A549 treated with CORT108297 at 1 μM for 4 hours (cell line): ENCODE data around the gene ZNF280B. TPM values are rescaled to one million over a fixed set of nuclear protein-coding genes. Genes with fewer than 3 reads are reported as not detected.

ENCODE experiments used
- total RNA-seq: library from RNA; stranded (reverse); fragments of 200-300 nt; extraction: Qiagen RNA extraction; gene quantifications from 5 replicates; pipeline ENCODE4 v1.2.3, GENCODE V29; 2022

ZNF280B gene, protein sequence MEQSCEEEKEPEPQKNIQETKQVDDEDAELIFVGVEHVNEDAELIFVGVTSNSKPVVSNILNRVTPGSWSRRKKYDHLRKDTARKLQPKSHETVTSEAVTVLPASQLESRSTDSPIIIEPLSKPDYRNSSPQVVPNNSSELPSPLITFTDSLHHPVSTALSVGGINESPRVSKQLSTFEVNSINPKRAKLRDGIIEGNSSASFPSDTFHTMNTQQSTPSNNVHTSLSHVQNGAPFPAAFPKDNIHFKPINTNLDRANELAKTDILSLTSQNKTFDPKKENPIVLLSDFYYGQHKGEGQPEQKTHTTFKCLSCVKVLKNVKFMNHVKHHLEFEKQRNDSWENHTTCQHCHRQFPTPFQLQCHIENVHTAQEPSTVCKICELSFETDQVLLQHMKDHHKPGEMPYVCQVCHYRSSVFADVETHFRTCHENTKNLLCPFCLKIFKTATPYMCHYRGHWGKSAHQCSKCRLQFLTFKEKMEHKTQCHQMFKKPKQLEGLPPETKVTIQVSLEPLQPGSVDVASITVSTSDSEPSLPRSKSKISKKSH
- 1.3 to 1.6 TPM (median 1.5 TPM) in 5 replicates for total RNA-seq

DNA sequence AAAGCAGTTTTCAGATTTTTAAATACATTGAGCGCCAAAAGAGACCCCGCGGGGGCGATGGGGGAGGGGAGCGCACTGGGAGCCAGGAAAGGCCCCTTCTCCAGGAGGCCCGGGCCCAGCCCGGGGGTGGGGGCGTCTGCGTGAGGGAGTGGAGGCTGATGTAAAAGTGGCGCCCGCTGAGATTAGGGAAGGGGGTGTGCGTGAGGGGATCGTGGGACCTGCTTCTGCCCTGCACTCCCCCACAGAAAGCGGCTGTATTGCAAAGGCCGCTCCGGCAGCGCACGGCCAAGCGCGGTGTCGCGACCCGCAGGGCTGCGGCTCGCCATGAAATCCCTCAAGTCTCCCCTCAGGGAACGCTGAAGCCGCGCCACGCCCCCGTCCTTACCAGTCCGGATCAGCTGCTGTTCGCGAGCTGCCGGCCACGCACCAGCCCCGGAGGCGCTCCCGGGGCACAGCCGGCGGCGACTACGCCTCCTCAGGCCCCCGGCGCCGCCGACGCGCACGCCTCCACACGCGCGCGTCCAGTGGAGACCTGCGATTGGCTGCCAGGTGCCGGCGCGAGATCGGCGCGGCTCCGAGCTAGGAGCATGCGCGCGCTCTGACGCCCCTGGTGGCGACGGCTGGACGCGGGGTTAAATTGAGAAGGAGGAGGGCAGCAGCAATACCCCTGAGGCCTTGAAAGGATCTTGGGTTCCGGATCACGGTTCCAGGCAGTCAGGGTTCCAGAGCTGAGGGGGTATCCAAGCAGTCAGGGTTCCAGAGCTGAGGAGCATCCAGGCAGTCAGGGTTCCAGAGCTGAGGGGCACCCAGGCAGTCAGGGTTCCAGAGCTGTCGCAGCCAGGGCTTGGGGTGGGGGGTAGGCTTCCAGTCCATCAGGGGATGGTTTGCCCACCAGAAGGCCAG is at the start of gene ZNF280B:
ZNF280B (minus strand) TSS at position 469 of the 903 bp plus-strand sequence. CDS start 19,344 bp downstream, outside the sequence.

DNA sequence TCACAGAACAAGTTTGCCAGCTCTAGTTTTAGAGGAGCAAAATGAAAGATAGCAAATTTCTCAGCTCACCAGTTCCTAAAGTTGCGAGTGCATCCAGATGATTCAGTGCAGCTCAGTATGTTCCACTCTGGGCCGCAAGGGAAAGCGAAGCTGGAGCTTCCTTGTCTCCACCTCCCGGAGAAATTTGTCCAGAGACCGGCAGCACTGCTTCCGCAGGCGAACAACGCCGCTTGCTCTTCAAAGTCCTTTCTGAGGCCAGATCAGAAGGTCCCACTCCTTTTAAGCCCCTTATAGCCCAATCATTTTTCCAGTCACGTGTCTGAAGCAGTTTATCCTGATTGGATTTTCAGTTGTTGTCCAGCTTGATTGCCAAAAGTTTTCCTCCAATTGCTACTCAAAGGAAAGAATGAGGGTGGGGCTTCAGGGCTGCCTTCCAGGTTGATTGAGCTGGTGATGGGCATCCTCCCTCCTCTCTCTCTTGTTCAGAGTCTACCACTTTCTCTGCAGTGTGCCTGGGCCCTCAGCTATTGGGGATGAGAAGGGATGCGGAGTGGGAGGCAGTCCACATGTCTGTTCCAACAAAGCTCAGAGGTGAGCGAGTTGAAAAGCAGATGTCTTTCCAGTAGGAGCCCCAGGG is 11.6 kb upstream of the ZNF280B start, which contains the start of gene ZNF280A:
ZNF280A (minus strand) TSS at position 251 of the 637 bp plus-strand sequence. CDS start 4,640 bp downstream, outside the sequence.

Other genes with a start within 250 kb of the ZNF280B start
- 2.6 to 3.7 TPM (median 3.2 TPM) in 5 replicates for gene ZNF280A, start 11.5 kb upstream of the ZNF280B start, total RNA-seq
- gene PRAME, start 50.5 kb upstream of the ZNF280B start, total RNA-seq, result 99.6 to 116 TPM (median 112 TPM) in 5 replicates
- gene GGTLC2, start 135.9 kb upstream of the ZNF280B start, total RNA-seq, result not detected in 5 replicates